Measurements from ENCODE around the gene MYO10.

The MYO10 gene

DNA sequence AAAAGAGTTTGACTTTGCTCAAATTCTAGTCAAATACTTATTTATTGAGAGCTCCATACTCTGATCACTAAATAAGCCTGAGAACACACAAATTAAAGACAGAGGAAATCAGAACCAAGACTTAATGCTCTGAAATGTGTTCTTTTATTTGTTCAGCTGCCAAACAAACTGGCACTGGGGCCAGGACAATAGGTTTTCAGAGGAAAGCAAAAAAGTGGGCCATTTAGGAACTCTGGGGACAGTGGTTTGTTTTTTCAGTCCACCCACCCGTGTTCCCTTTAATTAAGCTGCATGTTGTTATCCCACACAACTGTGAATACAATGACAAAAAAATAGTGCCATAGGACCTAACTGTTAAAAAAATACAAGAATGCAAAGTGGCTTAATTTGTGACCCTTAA is 223.9 kb downstream of the MYO10 start:
- H3K79me2 ChIP-seq (ENCODE audit: insufficient read depth, low read length): no peaks in the 10 kb centered on the region
- H3K36me3 ChIP-seq (ENCODE audit: insufficient read depth, low read length): no peaks in the 10 kb centered on the region
- no peak overlapping the region for H3K27ac ChIP-seq (ENCODE audit: low read length)
- H4K20me1 ChIP-seq (ENCODE audit: insufficient read depth, low read length): no peaks in the 10 kb centered on the region
- no peak overlapping the region for H3K4me3 ChIP-seq (ENCODE audit: low read depth in 1 of 2, low read length in 2 of 2)
- H3K4me1 ChIP-seq (ENCODE audit: insufficient read depth, low read length): no peaks in the 10 kb centered on the region
- H3K4me2 ChIP-seq (ENCODE audit: insufficient read depth, low read length): no peak overlapping the region
- no peak for TF ChIP-seq EZH2 (IDR thresholded peaks at IDR 0.05; ENCODE audit: borderline replicate concordance, low read depth, low read length, severe bottlenecking)
- TF ChIP-seq, protein P1, sequence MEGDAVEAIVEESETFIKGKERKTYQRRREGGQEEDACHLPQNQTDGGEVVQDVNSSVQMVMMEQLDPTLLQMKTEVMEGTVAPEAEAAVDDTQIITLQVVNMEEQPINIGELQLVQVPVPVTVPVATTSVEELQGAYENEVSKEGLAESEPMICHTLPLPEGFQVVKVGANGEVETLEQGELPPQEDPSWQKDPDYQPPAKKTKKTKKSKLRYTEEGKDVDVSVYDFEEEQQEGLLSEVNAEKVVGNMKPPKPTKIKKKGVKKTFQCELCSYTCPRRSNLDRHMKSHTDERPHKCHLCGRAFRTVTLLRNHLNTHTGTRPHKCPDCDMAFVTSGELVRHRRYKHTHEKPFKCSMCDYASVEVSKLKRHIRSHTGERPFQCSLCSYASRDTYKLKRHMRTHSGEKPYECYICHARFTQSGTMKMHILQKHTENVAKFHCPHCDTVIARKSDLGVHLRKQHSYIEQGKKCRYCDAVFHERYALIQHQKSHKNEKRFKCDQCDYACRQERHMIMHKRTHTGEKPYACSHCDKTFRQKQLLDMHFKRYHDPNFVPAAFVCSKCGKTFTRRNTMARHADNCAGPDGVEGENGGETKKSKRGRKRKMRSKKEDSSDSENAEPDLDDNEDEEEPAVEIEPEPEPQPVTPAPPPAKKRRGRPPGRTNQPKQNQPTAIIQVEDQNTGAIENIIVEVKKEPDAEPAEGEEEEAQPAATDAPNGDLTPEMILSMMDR (IDR thresholded peaks at IDR 0.05; ENCODE audit: borderline replicate concordance, extremely low read depth, low read length, poor library complexity, severe bottlenecking): no peak
- H3K9ac ChIP-seq (ENCODE audit: low read depth, low read length): no peak overlapping the region
- ATAC-seq (ENCODE audit: insufficient read depth, low read depth) (no peak), DNase-seq (no peak)
- H3K27me3 ChIP-seq (ENCODE audit: insufficient read depth, low read length, poor library complexity): no peaks in the 10 kb centered on the region
- H3K9me3 ChIP-seq (ENCODE audit: insufficient read depth, low read length, severe bottlenecking): no peaks in the 10 kb centered on the region
- H2AFZ ChIP-seq (ENCODE audit: low read depth, low read length): no peak overlapping the region

DNA sequence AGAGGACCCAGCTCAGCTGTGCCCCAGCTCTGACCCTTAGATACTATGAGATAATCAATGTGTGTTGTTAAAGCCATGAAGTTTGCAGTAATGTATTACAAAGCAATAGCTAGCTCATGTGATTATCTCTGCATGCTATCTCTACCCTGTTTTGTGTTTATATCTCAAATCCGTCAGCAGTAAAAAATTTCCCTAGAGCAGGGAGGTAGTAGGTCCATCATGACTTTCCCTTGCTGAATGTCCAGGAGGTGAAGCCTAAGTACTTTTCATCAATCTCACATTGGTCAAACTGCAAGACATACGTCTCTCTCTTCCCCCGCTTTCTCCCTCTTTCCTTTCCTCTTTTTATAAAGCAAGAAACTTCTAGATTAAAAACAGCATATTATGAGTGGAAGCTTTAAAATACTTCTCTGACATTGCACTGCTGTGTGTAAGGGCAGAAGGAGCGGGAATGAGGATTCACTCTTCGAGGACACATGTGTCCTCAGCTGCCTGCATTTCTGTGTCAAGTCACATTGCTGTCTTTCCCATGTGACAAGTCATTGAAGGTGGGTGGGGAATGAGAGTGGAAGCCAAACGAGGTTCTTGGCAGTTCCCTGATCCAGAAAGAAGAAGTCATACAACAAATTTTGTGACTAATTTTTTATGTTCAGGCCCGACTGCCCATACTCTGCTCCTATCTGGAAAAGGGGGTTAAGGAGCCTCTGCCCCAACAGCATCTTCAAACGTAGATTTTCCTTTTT is 226.2 kb downstream of the MYO10 start:
- TF ChIP-seq, protein P1 (IDR thresholded peaks at IDR 0.05; ENCODE audit: borderline replicate concordance, extremely low read depth, low read length, poor library complexity, severe bottlenecking): no peak
- TF ChIP-seq EZH2 (IDR thresholded peaks at IDR 0.05; ENCODE audit: borderline replicate concordance, low read depth, low read length, severe bottlenecking): no peak
- no peak for ATAC-seq (ENCODE audit: insufficient read depth, low read depth)
- H2AFZ ChIP-seq (ENCODE audit: low read depth, low read length): no peak overlapping the region
- no peak overlapping the region for H3K27ac ChIP-seq (ENCODE audit: low read length)
- no peak overlapping the region for H3K4me3 ChIP-seq (ENCODE audit: low read depth in 1 of 2, low read length in 2 of 2)
- no peak for DNase-seq
- H3K4me2 ChIP-seq (ENCODE audit: insufficient read depth, low read length): no peak overlapping the region
- H3K36me3 ChIP-seq (ENCODE audit: insufficient read depth, low read length): no peaks in the 10 kb centered on the region
- no peaks in the 10 kb centered on the region for H3K79me2 ChIP-seq (ENCODE audit: insufficient read depth, low read length)
- H3K9me3 ChIP-seq (ENCODE audit: insufficient read depth, low read length, severe bottlenecking): no peaks in the 10 kb centered on the region
- H3K4me1 ChIP-seq (ENCODE audit: insufficient read depth, low read length): no peaks in the 10 kb centered on the region
- H3K9ac ChIP-seq (ENCODE audit: low read depth, low read length): no peak overlapping the region
- no peaks in the 10 kb centered on the region for H4K20me1 ChIP-seq (ENCODE audit: insufficient read depth, low read length)
- H3K27me3 ChIP-seq (ENCODE audit: insufficient read depth, low read length, poor library complexity): no peaks in the 10 kb centered on the region

GRCh38 chr5:16707869-16708192 is 228.3 kb downstream of the MYO10 start:
- no peak for TF ChIP-seq EZH2 (IDR thresholded peaks at IDR 0.05; ENCODE audit: borderline replicate concordance, low read depth, low read length, severe bottlenecking)
- TF ChIP-seq, protein P1 (IDR thresholded peaks at IDR 0.05; ENCODE audit: borderline replicate concordance, extremely low read depth, low read length, poor library complexity, severe bottlenecking): no peak
- no peaks in the 10 kb centered on the region for H3K4me1 ChIP-seq (ENCODE audit: insufficient read depth, low read length)
- H3K9me3 ChIP-seq (ENCODE audit: insufficient read depth, low read length, severe bottlenecking): no peaks in the 10 kb centered on the region
- H4K20me1 ChIP-seq (ENCODE audit: insufficient read depth, low read length): no peaks in the 10 kb centered on the region
- ATAC-seq (ENCODE audit: insufficient read depth, low read depth) (no peak), DNase-seq (no peak)
- no peak overlapping the region for H3K4me3 ChIP-seq (ENCODE audit: low read depth in 1 of 2, low read length in 2 of 2)
- H3K36me3 ChIP-seq (ENCODE audit: insufficient read depth, low read length): no peaks in the 10 kb centered on the region
- H3K27ac ChIP-seq (ENCODE audit: low read length): no peak overlapping the region
- H3K4me2 ChIP-seq (ENCODE audit: insufficient read depth, low read length): no peak overlapping the region
- H3K27me3 ChIP-seq (ENCODE audit: insufficient read depth, low read length, poor library complexity): no peaks in the 10 kb centered on the region
- no peaks in the 10 kb centered on the region for H3K79me2 ChIP-seq (ENCODE audit: insufficient read depth, low read length)
- H2AFZ ChIP-seq (ENCODE audit: low read depth, low read length): no peak overlapping the region
- no peak overlapping the region for H3K9ac ChIP-seq (ENCODE audit: low read depth, low read length)
